Fibroblast of skin of right quadriceps (primary cell): ENCODE results near the gene DNAJC17.

Experiments used
- DNase-seq: peaks from one replicate; pipeline ENCODE4 v3.0.0-alpha.2; 2013

The DNAJC17 gene, protein sequence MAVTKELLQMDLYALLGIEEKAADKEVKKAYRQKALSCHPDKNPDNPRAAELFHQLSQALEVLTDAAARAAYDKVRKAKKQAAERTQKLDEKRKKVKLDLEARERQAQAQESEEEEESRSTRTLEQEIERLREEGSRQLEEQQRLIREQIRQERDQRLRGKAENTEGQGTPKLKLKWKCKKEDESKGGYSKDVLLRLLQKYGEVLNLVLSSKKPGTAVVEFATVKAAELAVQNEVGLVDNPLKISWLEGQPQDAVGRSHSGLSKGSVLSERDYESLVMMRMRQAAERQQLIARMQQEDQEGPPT

DNA sequence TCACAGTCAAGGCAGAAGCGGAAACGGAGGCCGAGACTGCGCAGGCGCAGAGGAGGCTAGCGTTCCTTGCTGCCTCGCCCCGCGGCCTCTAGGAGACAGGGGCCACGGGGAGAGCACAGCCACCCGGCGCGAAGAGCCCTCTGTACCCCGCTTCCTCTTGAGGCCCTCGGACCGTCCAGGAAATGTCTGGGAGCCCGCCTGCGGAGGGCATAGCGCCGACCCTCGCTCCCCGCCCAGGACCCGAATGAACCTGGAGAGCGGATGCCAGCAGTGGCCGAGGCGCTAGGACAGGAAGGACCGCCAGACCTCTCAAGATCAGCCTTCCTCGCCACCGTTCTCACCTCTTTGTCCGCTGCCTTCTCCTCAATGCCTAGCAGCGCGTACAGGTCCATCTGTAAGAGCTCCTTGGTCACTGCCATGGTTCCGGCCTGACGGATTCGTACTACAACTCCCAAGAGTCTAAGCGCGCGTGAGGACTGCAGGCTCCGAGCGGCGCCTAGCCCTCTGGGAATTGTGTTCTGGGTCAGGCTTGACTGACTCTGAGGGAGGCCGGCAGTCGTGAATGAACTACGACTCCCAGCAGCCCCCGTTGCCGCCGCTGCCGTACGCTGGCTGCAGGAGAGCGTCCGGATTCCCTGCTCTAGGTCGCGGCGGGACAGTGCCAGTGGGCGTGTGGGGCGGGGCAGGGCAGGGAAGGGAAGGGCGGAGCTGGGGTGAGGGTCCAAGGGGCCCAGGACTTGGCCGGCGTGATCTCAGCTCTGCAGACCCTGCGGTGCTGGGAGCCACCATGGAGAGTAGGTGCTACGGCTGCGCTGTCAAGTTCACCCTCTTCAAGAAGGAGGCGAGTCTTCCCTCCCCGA, at the start of gene DNAJC17, which contains the start of gene ZFYVE19:
Gene DNAJC17 (minus strand): TSS at position 446 of the 860 bp plus-strand sequence. CDS start 27 bp downstream, at position 419.
Gene ZFYVE19 (plus strand): TSS at position 62 of the 860 bp plus-strand sequence. CDS start 501 bp downstream, at position 563.
- DNase-seq, result peak; percentile 97

DNA sequence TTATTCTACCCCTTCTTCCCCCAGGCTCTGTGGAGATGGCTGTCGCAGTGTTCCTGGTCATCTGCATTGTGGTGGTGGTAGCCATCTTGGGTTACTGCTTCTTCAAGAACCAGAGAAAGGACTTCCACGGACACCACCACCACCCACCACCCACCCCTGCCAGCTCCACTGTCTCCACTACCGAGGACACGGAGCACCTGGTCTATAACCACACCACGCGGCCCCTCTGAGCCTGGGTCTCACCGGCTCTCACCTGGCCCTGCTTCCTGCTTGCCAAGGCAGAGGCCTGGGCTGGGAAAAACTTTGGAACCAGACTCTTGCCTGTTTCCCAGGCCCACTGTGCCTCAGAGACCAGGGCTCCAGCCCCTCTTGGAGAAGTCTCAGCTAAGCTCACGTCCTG, 49.5 kb upstream of the DNAJC17 start:
- no peak for DNase-seq

DNA sequence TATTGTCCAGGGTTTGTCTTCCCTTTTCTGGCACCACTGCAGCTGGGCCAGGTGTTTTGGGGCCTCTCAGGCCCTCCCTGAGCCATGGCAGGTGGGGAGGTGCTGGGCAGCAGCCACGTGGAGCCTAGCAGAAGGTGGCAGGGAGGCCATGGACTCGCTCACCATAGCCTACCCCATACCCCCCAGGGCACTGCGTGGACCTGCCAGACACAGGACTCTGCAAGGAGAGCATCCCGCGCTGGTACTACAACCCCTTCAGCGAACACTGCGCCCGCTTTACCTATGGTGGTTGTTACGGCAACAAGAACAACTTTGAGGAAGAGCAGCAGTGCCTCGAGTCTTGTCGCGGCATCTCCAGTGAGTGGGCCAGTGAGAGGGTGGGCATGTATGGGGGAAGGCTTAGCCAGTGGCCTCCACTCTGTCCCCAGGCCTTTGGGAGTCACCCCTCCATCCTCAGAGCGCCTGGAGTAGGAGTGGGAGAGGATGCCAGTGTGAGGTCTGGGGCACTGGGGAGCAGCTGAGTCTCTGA, 48.5 kb upstream of the DNAJC17 start:
- DNase-seq, result no peak

DNA sequence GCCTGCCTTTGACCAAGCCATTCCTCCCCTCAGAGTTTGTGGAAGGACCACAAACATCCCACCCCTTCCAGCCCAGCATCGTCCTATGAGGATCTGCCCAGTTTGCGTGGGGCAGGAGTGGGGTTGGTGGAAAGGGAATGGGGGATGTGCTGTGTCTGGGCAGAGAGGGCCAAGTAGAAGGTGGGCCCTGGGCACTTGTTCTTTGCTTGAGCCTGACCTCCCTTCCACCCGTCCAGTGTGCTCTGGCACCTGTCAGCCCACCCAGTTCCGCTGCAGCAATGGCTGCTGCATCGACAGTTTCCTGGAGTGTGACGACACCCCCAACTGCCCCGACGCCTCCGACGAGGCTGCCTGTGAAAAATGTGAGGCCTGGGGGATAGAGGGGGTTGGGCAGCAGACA, 46.9 kb upstream of the DNAJC17 start:
- no peak for DNase-seq

DNA sequence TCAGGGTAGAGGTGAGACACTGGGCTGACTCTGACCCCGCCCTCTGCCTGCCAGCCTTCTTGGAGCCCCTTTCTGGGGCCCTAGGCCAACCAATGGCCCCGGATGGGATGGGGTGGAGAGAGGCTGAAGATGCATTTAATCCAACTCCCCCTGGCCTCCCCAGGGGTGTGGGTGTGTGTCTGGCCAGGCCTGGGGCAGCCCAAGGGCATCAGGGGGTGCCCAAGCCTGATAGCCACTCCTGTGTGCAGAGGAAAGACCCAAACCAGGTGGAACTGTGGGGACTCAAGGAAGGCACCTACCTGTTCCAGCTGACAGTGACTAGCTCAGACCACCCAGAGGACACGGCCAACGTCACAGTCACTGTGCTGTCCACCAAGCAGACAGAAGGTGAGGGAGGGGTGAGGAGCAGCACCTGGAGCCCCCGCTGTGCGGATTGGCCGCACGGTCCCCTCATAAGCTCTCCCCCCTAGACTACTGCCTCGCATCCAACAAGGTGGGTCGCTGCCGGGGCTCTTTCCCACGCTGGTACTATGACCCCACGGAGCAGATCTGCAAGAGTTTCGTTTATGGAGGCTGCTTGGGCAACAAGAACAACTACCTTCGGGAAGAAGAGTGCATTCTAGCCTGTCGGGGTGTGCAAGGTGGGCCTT, 46.1 kb upstream of the DNAJC17 start:
- DNase-seq, result no peak

DNA sequence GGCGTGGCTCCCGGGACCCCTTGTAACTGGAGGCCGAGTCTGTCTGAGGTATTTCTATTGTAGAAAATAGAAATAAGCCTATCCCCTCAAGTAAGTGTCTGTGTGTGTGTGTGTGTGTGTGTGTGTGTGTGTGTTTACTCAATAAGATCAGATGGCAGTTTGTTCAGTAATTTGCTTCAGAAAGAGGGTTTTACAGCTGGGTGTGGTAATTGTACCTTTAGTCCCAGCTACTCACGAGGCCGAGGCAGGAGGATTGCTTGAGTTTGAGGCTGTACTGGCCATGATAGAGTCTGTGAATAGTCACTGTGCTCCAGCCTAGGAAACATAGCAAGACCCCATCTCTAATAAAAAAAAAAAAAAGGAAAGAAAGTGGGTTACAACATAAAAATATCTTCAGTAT, 45.3 kb upstream of the DNAJC17 start:
- no peak for DNase-seq

DNA sequence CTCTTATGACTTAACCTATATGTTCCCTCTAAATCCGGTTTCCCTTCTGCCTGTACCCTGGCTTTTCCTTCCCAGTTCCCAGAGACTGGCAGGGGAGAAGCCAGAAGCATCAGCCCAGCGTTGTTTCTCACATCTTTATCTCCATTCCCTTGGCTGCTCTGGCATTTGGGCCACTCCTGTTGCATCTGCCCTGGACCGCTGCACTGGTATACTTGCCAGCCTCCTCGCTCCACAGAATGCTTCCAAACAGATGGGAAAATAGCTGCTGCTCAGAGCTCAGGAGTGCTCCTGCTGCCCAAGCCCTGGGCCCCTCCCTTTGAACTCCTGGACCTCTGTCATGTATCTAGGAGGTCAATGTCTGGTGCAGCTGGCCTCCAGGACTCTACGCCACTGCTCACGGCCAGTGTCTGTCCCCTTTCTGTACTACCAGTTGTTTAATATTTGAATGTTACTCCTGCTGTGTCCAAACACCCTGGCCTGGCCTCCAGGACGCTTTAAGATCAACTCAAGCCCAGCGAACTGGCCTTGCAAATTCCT, 43.4 kb upstream of the DNAJC17 start:
- DNase-seq, result no peak

DNA sequence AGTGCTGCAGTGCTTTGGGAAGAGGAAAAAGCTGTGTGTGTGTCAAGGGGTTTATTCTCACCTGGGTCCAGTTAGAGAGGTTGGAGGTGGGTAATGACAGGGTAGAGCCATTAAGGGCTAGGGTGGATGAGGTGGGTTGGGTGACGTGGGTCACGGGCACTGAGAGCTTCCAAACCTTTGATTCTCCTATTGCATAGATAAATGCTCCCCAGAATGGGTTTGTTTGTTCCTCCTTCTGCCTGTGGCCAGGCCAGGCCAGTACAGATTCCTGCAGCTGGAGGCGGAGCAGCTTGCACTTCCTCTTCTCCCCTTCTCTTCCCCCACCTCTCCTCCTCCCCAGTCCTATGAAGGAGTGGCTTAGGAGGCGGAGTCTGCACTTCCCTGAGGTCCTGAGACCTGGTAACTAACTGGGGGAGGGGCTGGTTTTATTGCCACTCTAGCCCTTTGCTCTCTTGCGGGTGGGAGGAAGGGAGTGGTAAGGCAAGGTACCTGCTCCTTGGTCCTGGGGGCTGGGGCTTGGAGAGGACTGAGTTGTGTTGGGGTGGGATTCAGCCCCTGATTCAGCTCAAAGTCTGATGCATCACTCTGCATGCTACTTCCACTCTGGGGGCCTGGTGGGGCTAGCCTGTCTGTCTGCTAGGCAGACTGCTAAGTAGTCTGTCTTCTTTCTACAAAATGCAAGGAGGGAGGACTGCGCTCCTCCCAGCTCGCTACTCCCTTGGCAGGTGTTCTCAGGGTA, 40.1 kb upstream of the DNAJC17 start:
- peak; percentile 21 for DNase-seq

DNA sequence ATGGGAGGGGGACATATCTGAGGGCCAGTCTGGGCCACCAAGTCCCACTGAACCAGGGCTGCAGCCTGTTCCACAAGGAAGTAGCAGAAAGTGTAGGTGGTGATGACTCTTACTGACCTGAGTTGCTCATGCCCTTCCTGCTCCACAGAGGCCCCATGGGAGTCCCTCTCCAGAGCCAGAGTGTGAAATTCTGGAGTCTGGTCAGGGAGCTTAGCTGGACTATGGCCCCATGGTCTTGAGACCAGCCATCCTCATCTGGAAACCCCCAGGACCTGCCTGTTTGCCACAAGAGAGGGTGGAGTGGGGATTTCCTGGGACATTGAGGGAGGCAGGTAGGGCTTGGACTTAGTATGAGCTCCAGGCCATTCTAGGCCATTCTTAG, 39.6 kb upstream of the DNAJC17 start:
- DNase-seq, result no peak

DNA sequence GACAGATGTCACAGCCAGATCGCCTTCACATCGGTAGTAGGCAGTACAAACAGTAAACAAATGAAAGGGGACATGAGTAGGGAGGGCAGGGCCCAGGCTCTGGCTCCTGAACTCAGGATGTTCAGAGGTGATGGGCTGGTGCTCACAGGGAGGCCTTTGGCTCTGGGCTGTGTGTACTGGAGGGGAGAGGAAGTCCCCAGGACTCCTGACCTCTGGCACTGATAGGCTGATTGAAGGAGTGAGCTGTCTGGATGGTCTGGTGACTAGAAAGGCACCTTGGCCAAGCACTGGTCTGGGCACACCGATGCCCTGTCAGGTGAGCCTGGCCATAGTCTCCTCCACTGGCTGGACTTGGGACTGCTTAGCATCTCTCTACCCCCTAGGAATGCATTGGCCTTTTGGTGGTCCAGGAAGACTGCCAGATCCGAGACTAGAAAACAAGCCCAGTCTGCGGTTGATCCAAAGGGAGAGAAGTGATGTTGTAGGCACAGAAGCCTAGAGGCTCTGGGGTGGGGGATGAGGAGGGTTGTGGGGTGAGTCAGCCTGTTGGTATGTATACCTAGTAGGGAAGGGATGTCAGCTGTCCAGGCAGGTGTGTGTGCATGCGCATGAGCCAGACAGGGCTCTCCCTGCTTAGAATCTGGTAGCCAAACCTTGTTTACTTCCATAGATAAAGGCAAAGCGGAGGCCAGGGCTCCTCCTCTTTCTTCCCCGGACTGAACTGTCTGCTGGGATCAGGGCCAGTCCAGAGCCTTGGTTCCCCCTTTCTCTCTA, 38.4 kb upstream of the DNAJC17 start:
- DNase-seq, result no peak

DNA sequence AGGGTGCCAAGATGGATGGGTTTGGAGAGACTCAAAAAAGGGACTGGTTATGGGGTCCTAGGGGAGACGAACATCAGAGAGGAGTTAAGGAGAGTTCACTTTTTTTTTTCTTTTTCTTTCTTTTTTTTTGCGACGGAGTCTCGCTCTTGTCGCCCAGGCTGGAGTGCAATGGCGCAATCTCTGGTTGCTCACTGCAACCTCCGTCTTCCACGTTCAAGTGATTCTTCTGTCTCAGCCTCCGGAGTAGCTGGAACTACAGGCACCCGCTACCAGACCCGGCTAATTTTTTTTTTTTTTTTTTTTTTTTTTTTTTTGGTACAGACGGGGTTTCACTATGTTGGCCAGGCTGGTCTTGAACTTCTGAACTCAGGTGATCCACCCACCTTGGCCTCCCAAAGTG, 37.8 kb upstream of the DNAJC17 start:
- DNase-seq, result no peak

DNA sequence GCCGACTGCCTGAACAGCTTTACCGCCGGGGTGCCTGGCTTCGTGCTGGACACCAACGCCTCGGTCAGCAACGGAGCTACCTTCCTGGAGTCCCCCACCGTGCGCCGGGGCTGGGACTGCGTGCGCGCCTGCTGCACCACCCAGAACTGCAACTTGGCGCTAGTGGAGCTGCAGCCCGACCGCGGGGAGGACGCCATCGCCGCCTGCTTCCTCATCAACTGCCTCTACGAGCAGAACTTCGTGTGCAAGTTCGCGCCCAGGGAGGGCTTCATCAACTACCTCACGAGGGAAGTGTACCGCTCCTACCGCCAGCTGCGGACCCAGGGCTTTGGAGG, 37.4 kb upstream of the DNAJC17 start:
- DNase-seq, result no peak

DNA sequence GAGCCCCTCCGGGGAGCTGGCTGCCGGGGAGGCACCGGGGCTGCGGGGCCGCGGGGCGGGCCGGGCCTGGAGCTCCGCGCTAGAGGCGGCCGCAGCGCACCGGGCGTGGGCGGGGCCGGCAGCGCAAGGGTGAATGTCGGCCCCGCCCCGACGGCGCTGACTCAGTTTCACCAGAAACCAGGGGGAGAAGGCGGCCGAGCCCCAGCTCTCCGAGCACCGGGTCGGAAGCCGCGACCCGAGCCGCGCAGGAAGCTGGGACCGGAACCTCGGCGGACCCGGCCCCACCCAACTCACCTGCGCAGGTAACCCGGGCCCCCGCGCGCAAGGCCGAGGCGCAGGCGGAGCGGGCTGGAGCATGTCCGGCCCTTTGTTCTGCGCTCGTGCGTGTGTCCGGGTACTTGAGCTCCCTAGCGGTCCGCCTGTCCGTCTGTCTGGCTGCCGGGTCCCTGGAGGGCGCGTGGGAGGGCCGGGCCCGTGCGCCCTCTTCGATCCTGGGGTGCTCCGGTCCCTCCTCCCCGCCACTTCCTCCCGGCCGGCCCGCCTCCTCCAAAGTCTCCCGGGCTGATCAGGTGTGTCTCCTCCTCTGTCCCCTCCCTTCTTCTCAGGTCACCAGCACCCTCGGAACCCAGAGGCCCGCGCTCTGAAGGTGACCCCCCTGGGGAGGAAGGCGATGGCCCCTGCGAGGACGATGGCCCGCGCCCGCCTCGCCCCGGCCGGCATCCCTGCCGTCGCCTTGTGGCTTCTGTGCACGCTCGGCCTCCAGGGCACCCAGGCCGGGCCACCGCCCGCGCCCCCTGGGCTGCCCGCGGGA, 36.8 kb upstream of the DNAJC17 start, which contains the start of gene SPINT1:
Gene SPINT1 (plus strand): TSS at position 164 of the 811 bp plus-strand sequence. CDS start 507 bp downstream, at position 671.
- no peak for DNase-seq

DNA sequence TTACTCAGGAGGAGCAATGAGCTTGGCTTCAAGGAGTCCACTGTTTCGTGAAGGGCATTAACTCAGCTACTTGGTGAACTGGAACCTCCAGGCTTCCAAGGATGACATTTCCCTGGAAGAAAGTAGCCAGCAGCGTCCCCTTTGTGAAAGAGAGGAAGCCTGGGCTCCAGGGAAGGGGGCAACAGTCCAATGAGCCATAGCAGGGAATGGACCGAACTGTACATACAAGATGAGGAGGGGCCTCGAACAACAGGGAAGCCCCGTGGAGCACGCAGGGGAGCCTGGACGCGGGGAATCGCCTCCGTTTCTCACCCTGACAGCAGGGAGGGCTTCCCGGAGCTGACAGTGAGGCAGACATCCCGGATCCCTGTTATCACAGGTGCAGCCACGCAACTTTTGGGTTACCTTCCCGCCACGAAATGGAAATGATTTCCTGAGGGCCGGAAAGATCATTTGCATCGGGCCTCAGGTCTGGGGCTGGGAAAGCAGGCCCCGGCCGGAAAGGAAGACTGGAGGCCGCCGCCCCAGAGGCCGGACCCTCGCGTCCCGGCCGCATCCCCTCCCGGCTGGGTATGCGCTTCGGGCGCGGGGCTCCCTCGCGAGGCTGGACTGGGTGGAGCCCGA, 36.1 kb upstream of the DNAJC17 start:
- no peak for DNase-seq

DNA sequence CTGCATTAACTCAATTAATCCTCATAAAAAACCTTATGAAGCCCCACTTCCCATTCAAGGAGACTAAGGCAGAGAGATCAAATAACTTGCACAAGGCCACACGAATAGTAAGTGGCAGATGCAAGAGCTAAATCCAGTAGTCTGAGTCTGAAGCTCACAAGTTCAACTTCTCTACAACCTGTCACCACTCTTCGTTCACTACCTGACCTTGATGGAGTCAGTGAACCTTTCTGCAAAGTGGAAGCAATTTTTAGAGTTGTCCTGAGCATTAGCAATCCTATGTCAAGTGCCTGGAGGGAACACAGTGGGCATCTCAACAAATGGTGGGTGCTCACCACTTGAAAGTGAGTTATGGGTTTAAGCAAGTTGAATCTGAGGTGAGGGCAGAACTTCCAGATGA, 34.5 kb upstream of the DNAJC17 start:
- no peak for DNase-seq

DNA sequence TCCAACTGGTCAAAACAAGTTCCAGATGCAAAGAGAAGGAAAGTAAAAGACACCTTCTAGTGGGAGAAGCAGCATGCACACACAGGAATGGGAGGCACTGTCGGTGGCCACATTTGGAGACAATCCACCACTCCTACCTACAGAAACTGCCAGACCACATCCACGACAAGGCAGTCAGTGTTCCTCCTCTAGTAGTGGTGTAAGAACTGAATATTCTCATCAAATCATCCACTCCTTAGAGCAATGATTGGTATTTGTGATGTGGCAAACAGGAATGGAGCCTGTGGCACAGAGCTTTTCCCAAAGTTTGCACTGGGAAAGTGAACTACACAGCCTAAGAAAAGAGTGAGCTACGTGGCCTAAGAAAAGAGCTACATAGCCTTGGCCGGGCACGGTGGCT, 31.5 kb upstream of the DNAJC17 start:
- no peak for DNase-seq

DNA sequence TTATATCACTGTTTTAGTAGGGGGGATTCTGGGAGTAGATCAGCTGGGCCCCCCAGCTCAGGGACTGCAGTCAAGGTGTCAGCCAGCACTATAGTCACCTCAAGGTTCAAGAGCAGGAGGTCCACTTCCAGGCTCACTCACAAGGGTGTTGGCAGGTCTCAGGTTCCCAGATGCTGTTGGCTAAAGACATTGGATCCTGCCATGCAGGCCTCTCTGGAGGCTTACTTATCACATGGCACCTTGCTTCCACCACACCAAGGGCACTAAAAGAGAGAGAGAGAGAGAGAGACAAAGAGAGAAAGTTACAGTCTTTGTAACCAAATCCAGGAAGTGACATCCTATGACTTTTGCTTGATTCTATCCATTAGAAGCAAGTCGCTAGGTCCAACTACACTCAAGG, 28.7 kb upstream of the DNAJC17 start:
- DNase-seq, result no peak

DNA sequence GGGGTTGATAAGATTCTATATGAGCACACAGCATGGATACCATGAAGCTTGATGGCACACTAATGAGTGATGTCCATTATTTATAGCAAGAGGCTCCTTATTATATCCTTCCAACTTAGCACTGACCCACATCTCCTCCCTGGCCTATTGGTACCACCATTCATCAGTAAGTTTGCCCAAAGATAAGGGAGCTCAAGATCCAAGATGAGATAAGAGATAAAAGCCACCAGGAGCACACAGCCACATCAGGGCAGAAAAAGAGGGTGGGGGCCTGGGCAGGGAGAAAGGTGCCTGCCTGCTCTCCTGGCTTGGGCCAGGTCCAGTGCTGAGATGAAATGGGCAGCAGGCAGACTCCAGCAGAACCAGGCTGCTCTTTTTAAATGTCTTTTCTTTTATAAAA, 25.6 kb upstream of the DNAJC17 start:
- no peak for DNase-seq

DNA sequence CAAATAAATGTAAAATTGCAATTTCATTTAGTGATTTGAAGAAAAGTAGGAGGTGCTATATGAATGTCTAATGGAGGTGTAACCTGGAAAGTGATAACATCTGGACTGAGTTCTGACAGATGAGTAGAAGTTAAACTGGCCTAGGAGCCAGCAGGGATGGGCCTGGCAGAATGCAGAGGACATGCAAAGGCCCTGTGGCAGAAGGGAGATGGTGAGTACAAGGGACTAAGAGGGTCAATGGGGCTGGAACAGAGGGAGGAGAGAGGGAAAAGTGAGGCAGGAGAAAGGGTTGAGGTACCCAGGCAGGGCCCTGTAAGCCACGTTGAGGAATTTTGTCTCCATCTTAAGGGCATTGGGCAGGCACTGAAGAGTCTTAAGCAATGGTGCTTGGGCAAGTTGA, 24.6 kb upstream of the DNAJC17 start:
- DNase-seq, result no peak

DNA sequence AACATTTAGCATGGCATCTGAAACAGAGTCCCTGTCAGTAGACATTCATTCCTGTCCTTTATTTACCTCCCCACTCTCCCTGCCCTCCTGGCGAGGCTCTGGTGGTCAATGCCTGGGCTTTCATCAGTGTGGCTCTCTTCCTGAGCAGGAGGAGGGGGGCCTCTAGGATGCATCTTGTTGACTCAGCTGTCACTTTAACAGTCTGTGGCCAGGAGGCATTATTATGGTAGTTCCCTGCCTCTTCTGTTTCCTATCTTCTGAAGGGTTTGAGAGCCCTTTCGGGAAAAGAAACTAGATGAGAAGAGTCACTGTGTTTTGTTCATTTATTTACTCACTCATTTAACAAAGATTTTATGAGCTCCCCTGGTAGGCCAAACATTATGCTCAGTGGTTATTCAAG, 23.6 kb upstream of the DNAJC17 start:
- DNase-seq, result no peak
